ENCODE data around the gene ATP2B1. TPM values are rescaled to one million over a fixed set of nuclear protein-coding genes. Genes with fewer than 3 reads are reported as not detected.
"Not testable (repeated sequence)": the region's sequence is repeated elsewhere in the genome, so short reads cannot be mapped to it uniquely, and the experiment has no call there.

Gene ATP2B1
- total RNA-seq, 1 donor = 408 TPM

GRCh38 chr12:89706551-89706950 is 2.1 kb downstream of the ATP2B1 start:
- Histone ChIP-seq H3K9me3 (ENCODE audit: low read depth, low read length) (no peaks in the 10 kb centered on the region), H3K27me3 (ENCODE audit: insufficient read depth, low read length) (no peaks in the 10 kb centered on the region), H3K4me1 (ENCODE audit: insufficient read depth, low read length) (peaks cover 18% of the 10 kb centered on the region), H3K4me3 (ENCODE audit: low read length) (peak overlapping the region; percentile 90)

- Histone ChIP-seq H3K4me1 (ENCODE audit: insufficient read depth, low read length) (peaks cover 23% of the 10 kb centered on the region), H3K9me3 (ENCODE audit: low read depth, low read length) (no peaks in the 10 kb centered on the region), H3K4me3 (ENCODE audit: low read length) (no peak overlapping the region), H3K27me3 (ENCODE audit: insufficient read depth, low read length) (no peaks in the 10 kb centered on the region)
Observed at GRCh38 chr12:89704457-89704856, 4.2 kb downstream of the ATP2B1 start.

GRCh38 chr12:89703768-89704167 is 4.9 kb downstream of the ATP2B1 start:
- H3K4me3 ChIP-seq (ENCODE audit: low read length) = no peak overlapping the region
- no peaks in the 10 kb centered on the region for H3K27me3 ChIP-seq (ENCODE audit: insufficient read depth, low read length)
- peaks cover 25% of the 10 kb centered on the region for H3K4me1 ChIP-seq (ENCODE audit: insufficient read depth, low read length)
- no peaks in the 10 kb centered on the region for H3K9me3 ChIP-seq (ENCODE audit: low read depth, low read length)

GRCh38 chr12:89702503-89702902 is 6.1 kb downstream of the ATP2B1 start:
- no peaks in the 10 kb centered on the region for H3K9me3 ChIP-seq (ENCODE audit: low read depth, low read length)
- H3K27me3 ChIP-seq (ENCODE audit: insufficient read depth, low read length) = no peaks in the 10 kb centered on the region
- H3K4me1 ChIP-seq (ENCODE audit: insufficient read depth, low read length) = peaks cover 31% of the 10 kb centered on the region
- no peak overlapping the region for H3K4me3 ChIP-seq (ENCODE audit: low read length)

- Histone ChIP-seq H3K4me3 (ENCODE audit: low read length) (no peak overlapping the region), H3K27me3 (ENCODE audit: insufficient read depth, low read length) (no peaks in the 10 kb centered on the region), H3K9me3 (ENCODE audit: low read depth, low read length) (no peaks in the 10 kb centered on the region), H3K4me1 (ENCODE audit: insufficient read depth, low read length) (peaks cover 31% of the 10 kb centered on the region)
Observed at GRCh38 chr12:89701606-89702206, 6.9 kb downstream of the ATP2B1 start.

DNA sequence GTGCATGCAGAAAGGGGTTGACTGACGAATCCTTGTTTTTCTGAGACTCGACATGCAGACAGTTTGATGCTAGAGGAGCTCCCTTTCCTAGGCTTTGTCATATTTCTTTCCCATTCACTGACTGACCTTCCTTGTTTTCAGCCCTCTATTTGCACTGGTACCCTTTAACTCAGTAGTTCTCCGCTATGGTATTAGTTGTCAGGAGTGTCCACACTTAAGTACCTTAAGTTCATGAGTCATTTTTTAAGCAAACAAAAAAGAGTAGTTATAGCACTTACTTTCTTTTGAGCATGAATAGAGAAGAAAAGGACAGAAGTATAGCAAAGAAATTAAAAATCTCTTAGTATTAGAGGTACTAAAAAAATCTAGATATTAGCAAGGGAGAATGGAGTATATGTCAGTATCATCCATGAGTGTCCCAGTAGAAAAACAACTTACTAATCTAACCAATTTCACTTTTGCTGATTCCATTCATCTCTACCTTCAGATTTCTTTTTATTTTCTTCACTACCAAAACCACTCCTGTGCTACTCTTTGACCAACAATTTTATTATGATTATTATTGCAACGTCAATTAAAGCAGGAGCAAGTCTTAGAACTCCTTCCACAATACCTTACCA is 8.3 kb downstream of the ATP2B1 start:
- H3K4me3 ChIP-seq (ENCODE audit: low read length) = no peak overlapping the region
- no peaks in the 10 kb centered on the region for H3K27me3 ChIP-seq (ENCODE audit: insufficient read depth, low read length)
- peaks cover 30% of the 10 kb centered on the region for H3K4me1 ChIP-seq (ENCODE audit: insufficient read depth, low read length)
- no peaks in the 10 kb centered on the region for H3K9me3 ChIP-seq (ENCODE audit: low read depth, low read length)

DNA sequence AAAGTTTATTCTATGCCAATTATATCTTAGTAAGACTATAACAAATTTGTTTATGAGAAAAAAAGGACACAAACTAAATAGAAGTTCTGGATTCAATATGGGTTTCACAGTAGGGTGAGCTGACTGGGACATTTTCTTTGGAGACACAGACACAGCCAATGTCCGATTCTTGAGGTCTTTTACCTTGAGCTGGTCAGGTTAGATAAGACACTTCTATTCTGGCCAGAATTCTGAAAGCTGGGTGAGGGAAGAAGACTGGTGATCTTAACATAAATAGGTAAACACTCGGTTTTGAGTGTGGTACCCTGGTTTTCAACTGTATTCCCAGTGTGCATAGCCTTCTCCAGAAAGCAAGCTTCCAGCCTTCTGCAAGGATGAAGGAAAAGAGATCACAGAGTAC is 10.0 kb downstream of the ATP2B1 start:
- Histone ChIP-seq H3K4me3 (ENCODE audit: low read length) (no peak overlapping the region), H3K27me3 (ENCODE audit: insufficient read depth, low read length) (no peaks in the 10 kb centered on the region), H3K9me3 (ENCODE audit: low read depth, low read length) (no peaks in the 10 kb centered on the region), H3K4me1 (ENCODE audit: insufficient read depth, low read length) (peaks cover 30% of the 10 kb centered on the region)

GRCh38 chr12:89697728-89698127 is 10.9 kb downstream of the ATP2B1 start:
- not testable (repeated sequence) for H3K27me3 ChIP-seq (ENCODE audit: insufficient read depth, low read length); H3K9me3 ChIP-seq (ENCODE audit: low read depth, low read length); H3K4me3 ChIP-seq (ENCODE audit: low read length)
- peaks cover 30% of the 10 kb centered on the region for H3K4me1 ChIP-seq (ENCODE audit: insufficient read depth, low read length)

- Histone ChIP-seq H3K9me3 (ENCODE audit: low read depth, low read length) (no peaks in the 10 kb centered on the region), H3K4me3 (ENCODE audit: low read length) (no peak overlapping the region), H3K4me1 (ENCODE audit: insufficient read depth, low read length) (peaks cover 30% of the 10 kb centered on the region), H3K27me3 (ENCODE audit: insufficient read depth, low read length) (no peaks in the 10 kb centered on the region)
Observed at GRCh38 chr12:89697296-89697695, 11.3 kb downstream of the ATP2B1 start.

DNA sequence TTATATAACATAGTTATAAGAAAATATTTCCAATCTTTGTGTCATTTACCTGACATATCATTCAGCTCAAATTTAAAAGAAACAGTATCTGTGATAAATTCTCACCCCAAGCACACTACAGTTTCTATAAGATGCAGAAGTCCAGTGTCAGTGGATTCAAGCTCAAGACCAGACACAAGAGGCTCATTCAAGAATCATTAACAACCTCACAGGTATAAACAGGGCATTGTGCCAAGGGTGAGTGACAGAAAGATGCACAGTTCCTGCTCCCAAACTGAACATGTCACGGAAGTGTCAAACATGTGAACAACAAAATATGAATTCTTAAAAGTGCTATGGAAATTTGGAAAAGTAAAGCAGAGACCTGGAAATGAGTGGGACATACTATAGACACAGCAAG is 12.8 kb downstream of the ATP2B1 start:
- no peak overlapping the region for H3K4me3 ChIP-seq (ENCODE audit: low read length)
- peaks cover 24% of the 10 kb centered on the region for H3K4me1 ChIP-seq (ENCODE audit: insufficient read depth, low read length)
- H3K27me3 ChIP-seq (ENCODE audit: insufficient read depth, low read length) = no peaks in the 10 kb centered on the region

DNA sequence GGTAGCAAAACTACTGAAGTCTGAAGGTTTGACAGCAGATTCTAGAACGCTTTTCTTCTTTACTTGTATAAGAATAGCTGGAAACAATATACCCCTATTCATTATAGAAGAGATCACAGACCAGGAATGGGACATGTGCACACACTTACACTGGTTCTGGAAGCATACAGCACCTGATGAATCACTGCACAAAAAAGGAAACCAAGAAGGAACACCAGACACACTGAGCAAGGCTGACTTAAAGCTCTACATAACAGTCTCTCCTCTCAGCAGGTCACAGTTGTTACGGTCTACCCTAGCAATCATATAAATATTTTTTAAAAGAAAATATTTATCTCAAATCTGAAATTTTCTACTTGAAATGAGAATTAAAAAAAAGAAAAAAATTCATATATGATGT is 13.5 kb downstream of the ATP2B1 start:
- Histone ChIP-seq H3K4me1 (ENCODE audit: insufficient read depth, low read length) (peaks cover 24% of the 10 kb centered on the region), H3K27me3 (ENCODE audit: insufficient read depth, low read length) (no peaks in the 10 kb centered on the region), H3K9me3 (ENCODE audit: low read depth, low read length) (no peaks in the 10 kb centered on the region), H3K4me3 (ENCODE audit: low read length) (no peak overlapping the region)

More for the DNA sequence above, 12.8 kb downstream of the ATP2B1 start:
- no peaks in the 10 kb centered on the region for H3K9me3 ChIP-seq (ENCODE audit: low read depth, low read length)

- no peaks in the 10 kb centered on the region for H3K27me3 ChIP-seq (ENCODE audit: insufficient read depth, low read length)
- H3K9me3 ChIP-seq (ENCODE audit: low read depth, low read length) = no peaks in the 10 kb centered on the region
- peaks cover 20% of the 10 kb centered on the region for H3K4me1 ChIP-seq (ENCODE audit: insufficient read depth, low read length)
- H3K4me3 ChIP-seq (ENCODE audit: low read length) = no peak overlapping the region
Observed at GRCh38 chr12:89694542-89694941, 14.1 kb downstream of the ATP2B1 start.

- Histone ChIP-seq H3K4me3 (ENCODE audit: low read length) (no peak overlapping the region), H3K4me1 (ENCODE audit: insufficient read depth, low read length) (peaks cover 21% of the 10 kb centered on the region), H3K9me3 (ENCODE audit: low read depth, low read length) (no peaks in the 10 kb centered on the region), H3K27me3 (ENCODE audit: insufficient read depth, low read length) (no peaks in the 10 kb centered on the region)
Observed at GRCh38 chr12:89693639-89694202, 14.9 kb downstream of the ATP2B1 start.

DNA sequence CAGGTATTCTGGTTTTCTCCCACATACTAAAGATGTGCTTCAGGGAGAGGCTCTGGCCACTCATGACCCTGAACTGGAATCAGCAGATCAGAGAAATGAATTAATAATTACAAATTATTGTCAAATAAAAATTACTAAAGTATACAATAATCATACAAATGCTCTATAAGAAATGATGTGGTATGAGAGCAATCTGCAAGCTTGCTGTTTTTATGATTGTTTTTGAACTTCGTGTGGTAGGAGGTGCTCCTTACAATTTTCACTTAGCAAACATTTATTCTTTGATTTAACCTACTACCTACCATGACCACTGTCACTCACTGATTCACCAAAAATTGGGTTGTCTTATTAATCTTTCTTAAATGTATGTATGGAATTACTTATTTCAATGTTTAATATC is 16.2 kb downstream of the ATP2B1 start:
- no peaks in the 10 kb centered on the region for H3K27me3 ChIP-seq (ENCODE audit: insufficient read depth, low read length)
- H3K4me1 ChIP-seq (ENCODE audit: insufficient read depth, low read length) = peaks cover 13% of the 10 kb centered on the region
- no peaks in the 10 kb centered on the region for H3K9me3 ChIP-seq (ENCODE audit: low read depth, low read length)
- no peak overlapping the region for H3K4me3 ChIP-seq (ENCODE audit: low read length)

DNA sequence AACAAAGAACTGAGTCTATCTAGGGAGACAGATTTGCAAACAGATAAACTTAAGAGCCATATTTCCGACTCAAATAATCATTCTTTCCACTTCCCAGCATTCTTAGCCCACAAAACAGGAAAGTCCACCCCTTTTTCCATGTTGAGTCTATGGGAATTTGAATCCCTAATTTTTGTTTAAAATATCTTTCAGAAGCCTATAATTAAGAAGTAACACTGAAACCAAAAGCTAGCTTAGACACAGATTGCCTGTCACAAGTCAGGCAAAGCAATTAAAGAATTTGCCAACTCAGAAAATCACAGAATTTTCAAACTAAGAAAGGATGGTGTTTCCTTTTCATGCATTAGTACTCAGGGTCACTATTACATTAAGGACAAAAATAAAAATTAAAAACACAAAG is 17.0 kb downstream of the ATP2B1 start:
- H3K4me1 ChIP-seq (ENCODE audit: insufficient read depth, low read length) = peaks cover 7% of the 10 kb centered on the region
- H3K27me3 ChIP-seq (ENCODE audit: insufficient read depth, low read length) = no peaks in the 10 kb centered on the region
- no peak overlapping the region for H3K4me3 ChIP-seq (ENCODE audit: low read length)
- no peaks in the 10 kb centered on the region for H3K9me3 ChIP-seq (ENCODE audit: low read depth, low read length)

DNA sequence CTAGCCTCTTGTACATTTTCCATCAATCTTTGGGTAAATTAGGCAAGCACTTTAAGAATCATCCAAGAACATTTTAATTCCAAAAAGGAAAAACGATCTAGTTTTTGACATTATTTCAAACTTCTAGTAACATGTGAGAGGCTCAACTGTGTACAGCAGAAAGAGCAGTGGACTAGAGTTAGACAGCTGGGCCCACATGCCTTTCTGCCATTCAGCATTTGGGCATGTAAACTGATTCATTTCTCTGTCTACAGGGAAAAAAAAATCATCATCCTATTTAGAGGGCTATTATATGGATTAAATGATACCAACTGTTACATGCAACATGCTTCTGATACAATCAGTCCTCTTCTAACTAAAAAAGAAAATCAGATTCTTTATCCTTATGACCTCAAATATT is 17.7 kb downstream of the ATP2B1 start:
- Histone ChIP-seq H3K9me3 (ENCODE audit: low read depth, low read length) (no peaks in the 10 kb centered on the region), H3K27me3 (ENCODE audit: insufficient read depth, low read length) (no peaks in the 10 kb centered on the region), H3K4me1 (ENCODE audit: insufficient read depth, low read length) (peaks cover 5% of the 10 kb centered on the region), H3K4me3 (ENCODE audit: low read length) (no peak overlapping the region)

Data from mononuclear cell (primary cell).